Medulla oblongata (tissue), 1 donor: ENCODE measurements around the gene ASIC1.
"Not testable (repeated sequence)": the region's sequence is repeated elsewhere in the genome, so short reads cannot be mapped to it uniquely, and the experiment has no call there.

ENCODE experiments used
- DNase-seq: peaks from one replicate; pipeline ENCODE4 v3.0.0-alpha.2; 2015; ENCODE audit errors: extremely low spot score

The ASIC1 gene

DNA sequence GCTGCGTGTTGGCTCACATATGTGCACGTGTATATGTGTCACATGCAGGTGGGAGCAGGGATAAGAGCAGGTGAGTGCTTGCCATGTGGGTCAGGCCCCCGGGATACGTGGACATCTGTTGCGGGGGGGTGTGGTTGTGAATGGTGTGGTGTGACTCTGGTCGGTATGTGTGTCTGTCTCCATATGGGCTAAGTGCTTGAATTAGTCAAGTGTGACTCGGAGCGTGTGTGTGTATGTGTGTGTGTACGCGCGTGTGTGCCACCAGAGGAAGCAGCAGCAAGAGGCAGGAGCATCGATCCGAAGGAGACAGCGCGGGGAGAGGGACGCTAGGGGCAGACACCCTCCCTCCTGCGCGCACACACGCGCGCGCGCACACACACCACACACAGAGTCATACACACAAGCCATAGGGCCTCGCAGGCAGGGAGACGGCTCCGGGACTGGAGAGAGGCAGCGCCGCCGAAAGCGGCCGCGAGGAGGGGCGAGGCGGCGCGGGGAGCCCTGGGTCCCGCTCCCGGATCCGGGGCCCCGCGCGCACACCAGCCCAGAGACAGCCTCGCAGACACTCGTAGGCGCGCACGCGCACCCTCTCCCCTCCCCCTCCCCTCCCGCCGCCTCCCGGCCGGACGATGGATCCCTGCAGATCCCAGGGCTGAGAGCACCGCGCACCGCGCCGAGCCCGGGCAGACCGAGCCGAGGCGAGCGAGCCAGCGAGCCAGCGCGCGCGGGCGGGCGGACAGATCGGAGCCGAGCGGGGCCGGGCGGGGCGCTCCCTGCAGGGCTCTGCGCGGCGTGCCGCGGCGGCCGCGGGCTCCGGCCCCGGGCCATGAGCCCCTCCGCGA is at the start of gene ASIC1:
Gene ASIC1, plus strand, starts transcription at position 597 of the 842 bp plus-strand sequence. CDS start 1,171 bp downstream, outside the sequence.
- peak; percentile 66 for DNase-seq

DNA sequence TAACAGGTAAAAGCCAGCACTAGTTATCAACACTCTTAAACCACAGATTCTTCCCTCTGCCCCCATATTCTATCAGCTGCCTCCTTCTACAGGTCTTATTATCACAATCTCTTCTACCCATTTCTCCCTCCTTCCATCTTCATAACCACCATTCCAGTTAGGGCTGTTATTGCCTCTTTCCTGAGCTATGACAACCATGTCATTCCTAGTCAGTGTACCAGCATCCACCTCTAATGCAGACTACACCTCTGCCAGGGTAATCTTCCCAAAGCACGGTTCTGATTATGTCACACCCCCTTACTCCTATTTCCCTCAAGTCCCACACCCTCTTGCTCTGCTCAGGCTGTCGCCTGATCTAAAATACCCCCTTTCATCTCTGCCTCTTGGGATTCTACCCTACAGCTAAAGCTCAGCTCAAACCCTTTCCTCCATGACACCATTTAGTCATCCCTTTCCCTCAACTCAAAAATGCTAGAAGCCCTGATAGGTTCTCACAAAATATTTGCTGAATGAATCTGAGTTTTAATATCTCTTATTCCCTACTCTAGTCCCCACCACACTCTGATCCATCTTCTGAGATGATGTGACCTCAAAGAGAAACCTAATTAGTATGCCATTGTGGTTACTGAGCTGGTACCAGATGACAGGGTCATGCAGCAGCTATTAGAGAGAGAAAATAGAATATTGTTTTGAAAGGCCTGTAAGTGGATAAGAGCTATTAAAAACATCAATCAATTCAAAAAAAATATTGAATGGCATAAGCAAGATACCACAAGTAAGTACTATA is 43.8 kb upstream of the ASIC1 start:
- DNase-seq = peak; percentile 60

DNA sequence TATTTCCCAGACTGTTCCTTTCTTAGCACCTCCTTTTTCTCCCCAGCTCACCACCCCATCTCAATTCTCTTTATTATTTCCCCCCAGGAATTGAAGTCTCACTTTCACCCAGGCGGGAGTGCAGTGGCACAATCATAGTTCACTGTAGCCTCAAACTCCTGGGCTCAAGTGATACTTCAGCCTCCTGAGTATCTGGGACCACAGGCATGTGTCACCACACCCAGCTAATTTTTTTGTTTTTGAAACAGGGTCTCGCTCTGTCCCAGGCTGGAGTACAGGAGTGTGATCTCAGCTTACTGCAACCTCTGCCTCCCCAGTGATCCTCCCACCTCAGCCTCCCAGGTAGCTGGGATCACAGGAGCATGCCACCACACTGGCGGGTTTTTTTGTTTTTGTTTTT is 43.1 kb upstream of the ASIC1 start:
- no peak for DNase-seq

DNA sequence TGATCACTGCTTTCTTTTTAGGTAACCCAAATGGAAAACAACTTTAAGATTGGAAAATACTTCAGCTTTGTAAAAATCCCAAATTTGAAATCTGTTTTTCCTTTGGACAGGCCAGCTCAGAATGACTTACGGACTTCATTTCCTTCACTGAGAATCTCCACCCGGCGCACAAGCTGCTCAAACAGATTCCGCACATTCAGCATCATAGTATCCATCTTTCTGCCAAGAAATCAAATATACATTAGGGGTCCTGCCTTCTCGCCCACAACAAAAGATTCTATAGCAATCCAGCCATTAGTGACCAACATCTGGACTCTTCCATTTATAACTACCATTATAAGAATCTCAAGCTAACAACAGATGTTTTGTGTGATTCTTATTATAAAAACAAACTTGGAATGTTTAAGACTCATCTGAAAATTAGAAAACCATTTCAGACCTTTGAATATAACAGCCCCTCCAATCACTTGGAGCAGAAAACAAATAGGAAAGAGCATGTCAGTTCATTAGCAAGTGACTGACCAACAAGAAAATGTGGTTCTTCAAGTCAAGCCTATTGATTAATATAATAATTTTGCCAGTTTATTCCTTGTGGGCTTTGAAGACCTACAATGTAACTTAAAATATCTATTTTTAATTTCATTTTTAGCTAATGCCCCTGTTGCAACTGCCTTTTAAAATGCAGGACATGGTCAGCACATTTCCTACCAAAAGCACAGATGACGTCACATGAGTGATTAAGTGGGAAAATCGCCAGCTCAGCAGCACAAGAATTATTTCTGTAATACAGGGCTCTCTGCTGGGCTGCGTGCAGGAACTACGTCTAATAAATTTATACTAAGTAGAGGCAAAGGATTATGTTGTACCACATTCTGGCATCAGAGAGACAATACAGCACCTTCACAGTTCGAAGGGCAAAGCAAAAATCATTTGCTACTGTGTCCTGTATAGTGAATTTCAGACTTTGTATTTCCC is 40.6 kb upstream of the ASIC1 start:
- DNase-seq = peak; percentile 82

DNA sequence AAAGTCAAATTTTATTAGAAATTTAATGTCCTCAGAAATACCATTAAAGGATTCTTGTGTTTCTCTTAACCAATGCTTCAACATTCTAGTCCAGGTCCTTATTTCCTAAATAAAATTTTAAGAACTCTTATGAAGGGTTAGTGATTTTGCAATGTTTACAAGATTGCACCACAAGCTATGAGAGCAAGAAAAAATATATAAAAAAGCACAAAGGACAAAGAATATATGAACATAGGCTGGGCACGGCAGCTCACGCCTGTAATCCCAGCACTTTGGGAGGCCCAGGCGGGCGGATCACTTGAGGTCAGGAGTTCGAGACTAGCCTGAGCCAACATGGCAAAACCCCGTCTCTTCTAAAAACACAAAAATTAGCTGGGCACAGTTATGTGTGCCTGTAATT is 39.8 kb upstream of the ASIC1 start:
- DNase-seq = no peak

DNA sequence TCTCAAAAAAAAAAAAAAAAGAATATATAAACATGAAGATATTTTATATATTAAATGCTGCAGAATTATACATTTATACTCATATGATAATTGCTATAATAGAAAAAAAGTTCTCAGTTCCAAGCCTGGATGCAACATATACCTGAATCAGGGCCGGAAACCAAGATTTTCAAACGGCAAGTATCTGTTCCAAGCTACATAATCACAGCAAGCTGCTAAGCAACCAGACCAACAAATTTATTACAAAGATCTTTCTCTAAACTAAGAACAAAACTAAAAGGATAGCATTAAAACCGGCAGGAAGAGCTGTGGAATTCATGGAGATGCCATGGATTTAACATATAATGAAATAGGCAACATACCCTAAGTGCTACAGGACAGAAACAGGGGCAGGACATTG is 39.2 kb upstream of the ASIC1 start:
- DNase-seq = no peak

DNA sequence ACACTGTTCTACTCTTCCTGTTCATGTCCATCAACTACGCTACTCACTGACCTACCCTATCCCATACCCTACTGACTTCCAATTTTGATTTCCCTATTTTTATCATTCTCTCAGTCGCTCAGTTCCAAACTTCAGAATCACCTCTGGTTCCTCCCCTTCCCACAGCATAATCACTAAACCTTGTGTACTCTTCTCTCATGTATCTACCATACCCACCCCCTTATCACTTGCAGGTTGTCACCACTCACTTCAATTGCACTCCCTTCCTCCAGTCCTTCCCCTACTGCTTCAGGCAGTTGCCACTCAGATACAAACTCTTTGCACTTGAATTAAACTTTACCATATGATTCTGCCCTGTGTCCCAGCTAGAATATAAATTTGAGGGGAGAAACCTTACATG is 38.4 kb upstream of the ASIC1 start:
- no peak for DNase-seq

DNA sequence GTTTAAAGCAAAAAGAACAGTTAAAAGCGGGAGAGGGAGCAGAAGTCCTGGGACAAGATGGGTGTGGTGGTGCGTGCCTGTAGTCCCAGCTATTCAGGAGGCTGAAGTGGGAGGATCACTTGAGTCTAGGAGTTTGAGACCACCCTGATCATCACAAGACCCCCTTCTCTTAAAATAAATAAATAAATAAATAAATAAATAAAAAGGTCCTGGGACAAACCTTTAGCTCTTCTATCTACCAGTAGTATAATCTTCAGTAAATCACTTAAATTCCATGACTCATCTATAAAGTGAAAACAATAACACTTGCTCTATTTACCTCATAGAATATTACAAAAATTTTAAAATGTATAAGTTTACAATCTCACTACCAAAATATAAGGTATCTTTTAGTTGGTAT is 37.9 kb upstream of the ASIC1 start:
- no peak for DNase-seq

DNA sequence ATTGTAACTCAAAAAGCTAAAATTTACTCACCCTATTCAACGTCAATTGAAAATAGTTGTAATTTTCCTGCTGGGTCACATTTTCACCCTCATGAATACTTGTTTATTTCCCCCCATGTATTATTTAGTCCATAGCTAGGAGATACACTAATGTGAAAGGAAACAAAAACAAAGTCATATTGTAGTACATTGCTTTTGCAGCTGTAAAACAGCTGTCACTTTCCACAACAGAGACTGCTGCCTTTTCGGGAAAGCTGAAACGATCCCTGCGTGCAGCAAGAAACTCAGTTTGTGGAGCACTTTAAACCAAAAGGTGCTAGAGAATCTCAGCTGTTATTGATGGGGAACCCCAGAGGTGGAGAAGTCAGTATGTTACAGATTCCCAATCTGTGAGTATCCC is 36.4 kb upstream of the ASIC1 start:
- no peak for DNase-seq

DNA sequence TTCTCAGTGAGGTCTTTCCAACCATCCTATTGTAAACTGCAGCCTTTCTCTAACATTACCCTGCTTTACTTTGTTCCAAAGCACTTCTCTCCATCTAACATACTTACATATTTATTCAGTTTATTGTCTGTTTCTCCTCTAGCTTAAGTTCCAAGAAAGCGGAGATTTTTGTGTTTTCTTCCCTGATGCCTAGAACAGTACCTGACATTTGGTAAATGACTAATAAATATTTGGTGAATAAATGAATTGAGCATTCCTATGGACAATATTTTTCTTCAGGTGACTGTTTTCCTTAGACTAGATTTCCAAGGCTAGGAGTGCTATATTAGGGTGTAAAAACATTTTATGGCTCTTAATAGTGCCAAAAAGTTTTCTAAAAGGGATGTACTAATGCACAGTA is 34.5 kb upstream of the ASIC1 start:
- no peak for DNase-seq

DNA sequence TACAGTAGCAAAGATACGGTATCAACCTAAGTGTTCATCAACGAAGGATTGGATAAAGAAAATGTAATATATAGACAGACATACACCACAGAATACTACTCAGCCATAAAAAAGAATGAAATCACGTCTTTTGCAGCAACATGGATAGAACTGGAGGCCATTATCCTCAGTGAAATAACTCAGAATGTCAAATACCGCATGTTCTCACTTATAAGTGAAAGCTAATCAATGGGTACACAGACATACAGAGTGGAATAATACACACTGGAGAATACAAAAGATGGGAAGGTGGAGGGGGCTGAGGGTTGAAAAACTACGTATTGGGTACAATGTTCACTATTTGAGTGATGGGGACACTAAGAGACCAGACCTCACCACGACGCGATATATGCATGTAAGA is 33.2 kb upstream of the ASIC1 start:
- no peak for DNase-seq

DNA sequence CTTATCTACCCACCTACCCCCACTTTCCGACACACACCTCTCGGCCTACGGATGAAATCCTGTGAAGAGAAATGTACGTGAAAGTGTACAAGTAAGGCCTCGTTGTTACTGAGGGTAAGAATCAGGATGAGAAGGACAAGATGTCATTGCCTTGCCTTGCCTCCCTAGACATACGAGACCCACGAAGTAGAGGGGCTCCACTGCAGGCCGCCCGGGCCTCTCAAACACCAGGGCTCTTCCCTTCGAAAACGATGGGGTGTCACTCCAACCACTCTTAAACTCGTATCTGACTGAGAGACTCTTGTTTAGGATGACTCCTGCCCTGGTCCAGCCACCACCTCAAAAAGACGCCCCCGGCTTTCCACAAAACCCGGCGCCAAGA is 32.6 kb upstream of the ASIC1 start:
- DNase-seq = no peak

DNA sequence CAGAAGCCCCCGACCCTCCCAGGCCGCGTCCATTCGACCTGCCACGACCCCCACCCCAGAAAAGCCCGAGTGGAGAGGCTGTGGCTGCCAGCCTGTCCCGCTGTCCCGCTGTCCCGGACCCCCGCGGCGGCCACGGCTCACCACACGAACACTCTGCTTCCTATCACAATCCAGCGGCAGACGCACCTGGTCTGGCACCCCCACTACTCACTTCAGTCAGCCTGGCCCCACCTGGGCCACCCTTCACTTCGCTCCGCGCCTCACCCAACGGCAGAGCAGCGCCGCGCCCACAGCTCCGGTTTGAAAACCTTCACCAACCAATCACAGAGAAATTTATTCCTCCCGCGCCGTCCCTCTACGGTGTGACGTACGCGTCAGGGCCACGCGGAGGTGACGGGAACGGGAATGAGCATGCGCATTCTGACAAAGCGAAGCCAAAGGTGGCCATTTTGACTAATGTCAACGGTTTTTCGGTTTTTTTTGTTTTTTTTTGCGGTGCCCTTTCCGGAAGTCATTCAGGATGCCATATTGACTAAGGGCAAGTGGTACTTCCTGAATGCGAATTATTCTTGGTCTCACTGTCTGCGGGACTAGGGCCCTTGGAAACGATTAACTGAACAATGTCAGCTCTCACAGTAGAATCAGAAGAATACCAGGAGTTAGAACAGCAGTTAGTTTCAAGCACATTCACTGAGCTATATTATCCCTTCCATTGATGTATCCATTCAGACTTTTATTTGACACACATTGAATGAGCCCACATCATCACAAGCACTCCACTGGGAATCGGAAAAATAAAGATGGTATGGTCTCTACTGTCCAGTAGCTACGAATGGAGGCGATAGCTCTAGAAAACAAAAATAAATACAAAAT is 32.0 kb upstream of the ASIC1 start, which contains the start of gene RACGAP1:
Gene RACGAP1, minus strand, starts transcription at position 308 of the 873 bp plus-strand sequence. CDS start 8,779 bp downstream, outside the sequence.
- DNase-seq = peak; percentile 98

DNA sequence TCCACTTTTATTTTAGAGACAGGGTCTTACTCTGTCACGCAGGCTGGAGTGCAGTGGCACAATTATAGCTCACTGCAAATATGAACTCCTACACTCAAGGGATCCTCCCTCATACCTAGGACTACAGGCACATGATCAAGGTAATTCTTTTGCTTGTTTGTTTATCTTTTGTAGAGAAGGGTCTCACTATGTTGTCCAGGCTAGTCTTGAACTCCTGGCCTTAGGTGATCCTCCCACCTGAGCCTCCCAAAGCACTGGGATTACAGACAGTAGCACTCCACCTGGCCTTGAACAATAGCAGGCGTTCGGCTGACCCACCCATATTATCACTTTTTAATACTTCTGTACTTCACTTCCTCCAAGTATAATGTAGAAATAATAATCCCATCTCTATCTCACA is 30.7 kb upstream of the ASIC1 start:
- no peak for DNase-seq

DNA sequence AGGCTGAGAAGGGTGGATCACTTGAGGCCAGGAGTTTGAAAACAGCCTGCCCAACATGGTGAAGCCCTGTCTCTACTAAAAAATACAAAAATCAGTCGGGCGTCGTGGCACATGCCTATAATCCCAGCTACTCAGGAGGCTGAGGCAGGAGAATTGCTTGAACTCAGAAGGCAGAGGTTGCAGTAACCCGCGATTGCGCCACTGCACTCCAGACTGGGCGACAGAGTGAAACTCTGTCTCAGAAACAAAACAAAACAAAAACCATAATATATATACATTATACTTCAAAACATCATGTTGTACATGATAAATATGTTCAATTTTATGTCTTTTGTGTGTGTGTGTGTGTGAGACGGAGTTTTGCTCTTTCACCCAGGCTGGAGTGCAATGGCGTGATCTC is 26.9 kb upstream of the ASIC1 start:
- not testable (repeated sequence) for DNase-seq

DNA sequence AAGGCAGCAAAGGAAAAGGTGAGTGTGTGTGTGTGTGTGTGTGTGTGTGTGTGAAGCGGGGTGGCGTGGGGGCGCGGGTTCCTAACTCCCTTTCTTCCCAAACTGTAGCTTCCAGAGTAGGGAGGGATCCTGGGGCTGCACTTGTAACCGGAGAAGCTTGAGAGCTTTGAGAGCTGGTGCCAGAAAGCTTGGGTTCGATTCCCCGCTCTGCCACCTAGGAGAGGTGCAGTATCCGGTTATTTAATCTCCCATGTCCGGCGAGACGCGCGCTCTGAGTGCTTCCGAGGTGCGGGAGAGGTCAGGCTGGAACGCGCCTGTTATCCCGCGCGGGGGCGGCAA is 24.9 kb upstream of the ASIC1 start:
- DNase-seq = no peak

DNA sequence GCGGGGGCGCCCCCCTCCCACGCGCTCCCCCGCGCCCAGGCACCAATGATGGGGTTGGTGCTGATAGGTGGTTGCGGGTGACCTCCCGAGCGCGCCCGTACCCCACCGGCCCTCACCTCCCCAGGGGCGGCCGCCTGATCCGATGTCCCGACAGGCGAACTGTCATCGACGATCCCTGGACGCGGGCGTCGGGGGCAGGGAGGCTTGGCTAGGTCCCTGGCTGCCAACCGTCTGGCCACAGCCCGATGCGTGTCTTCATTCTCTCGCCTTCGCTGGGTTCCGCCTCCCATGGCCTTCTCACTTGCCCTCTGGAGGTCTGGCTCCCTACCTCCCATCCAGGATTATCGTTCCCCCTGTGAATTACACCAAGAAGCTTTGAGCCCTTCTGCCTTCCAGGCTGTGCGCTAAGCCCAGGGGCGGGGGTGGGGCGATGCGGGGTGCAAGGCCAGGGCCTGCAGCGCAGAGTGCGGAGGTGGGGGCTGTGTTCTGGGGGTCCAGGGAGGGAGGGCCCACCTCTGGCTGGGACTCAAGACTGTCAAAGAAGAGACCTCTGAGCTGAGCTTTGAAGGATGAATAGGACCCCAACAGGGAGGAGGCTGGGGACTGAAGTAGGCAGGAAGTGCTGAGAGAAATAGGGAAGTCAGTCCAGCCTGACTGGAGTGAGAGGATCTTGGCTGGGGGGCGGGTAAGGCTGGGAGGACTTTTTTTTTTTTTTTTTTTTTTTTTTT is 24.4 kb upstream of the ASIC1 start:
- no peak for DNase-seq

DNA sequence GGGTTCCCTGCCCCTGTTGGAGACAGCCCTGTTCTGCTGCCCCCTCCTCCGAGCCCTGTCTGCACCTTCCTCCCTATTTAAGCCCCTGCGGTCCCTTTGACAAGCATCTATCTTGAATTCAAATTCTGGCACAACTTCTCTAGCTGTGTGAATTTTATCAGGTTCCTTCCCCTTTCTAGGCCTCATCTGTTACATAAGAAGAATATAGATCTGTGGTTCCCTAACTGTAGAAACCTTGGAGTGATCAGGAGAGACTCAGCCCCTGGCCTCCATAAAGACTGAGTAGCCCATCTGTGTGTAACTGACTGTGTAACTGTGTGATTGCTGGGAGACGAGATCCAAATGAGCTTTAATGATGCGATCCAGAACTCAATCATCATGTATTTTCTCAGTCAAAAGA is 19.1 kb upstream of the ASIC1 start:
- no peak for DNase-seq

DNA sequence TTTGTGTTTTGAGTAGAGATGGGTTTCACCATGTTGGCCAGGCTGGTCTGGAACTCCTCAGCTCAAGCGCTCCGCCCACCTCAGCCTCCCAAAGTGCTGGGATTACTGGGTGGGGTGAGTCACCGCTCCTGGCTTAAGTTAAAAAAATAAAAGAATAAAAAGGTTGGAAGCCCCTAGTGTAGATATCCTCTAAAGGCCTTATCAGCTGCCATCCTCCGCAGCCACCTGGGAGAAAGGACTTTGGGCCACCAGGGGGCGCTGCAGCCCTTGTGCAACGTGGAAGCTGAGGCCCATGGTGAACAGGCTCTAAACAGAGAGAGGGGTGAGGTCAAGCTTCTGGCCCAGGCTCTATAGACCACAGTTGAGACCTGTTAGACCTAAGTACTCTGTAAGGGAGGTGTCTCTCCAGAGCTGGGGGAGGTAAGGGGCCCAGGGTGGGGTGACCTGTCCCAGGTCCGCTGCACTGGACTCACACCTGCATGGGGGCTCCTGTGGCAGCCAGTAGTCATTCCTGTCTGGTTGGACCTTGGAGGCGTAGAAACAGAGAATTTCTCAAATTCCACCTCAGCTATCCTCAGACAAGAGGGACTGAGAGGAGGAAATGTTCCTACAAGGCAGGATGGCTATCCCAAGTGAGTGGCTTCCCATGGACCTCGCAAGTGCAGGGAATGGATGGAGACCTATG is 18.1 kb upstream of the ASIC1 start:
- peak; percentile 83 for DNase-seq

DNA sequence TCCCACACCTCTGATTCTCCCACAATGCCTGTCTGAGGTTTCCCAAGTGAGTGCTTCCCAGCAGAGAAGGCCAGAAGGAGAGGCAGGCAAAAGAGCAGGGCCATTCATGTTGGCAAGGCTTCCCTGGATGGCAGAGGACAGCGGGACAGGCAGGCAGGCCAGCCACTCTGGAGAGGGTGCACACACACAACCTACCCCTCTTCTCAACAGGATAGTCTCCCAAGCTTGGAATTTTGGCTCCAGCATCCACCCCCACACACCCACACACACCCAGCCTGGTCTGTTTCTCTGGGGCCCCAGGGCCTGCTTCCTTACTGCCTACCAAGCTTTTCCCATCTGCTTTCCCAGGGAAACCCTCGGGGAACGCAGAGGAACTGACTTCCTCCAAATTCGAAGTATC is 16.7 kb upstream of the ASIC1 start:
- DNase-seq = no peak
